Stimulated activated naive CD4-positive, alpha-beta T cell (primary cell): ENCODE results near the gene NFIX.

Experiments used
- DNase-seq, 6 experiments: peaks; one replicate each; lab custom pipeline; 2025; lab: John Stamatoyannopoulos, UW

The NFIX gene

GRCh38 chr19:13072188-13072908 is 77.1 kb downstream of the NFIX start:
- no peak for DNase-seq

DNA sequence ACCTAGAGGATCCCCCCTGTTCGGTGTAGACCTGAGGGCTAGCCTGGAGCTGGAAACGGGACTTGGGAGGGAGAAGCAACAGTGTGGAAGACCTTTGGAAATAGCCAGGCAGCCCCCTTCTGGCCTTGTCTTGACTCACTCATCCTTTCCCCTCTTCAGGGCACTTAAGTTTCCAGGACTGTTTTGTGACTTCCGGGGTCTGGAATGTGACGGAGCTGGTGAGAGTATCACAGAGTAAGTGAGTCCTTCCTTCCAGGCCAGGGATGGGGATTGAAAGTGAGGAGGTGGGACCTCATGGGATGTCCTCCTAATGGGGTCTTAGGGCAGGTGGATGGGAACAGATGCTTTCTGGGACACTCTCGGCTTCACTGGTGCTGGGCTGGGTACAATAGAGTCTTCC is 78.0 kb downstream of the NFIX start:
- no peak for DNase-seq

DNA sequence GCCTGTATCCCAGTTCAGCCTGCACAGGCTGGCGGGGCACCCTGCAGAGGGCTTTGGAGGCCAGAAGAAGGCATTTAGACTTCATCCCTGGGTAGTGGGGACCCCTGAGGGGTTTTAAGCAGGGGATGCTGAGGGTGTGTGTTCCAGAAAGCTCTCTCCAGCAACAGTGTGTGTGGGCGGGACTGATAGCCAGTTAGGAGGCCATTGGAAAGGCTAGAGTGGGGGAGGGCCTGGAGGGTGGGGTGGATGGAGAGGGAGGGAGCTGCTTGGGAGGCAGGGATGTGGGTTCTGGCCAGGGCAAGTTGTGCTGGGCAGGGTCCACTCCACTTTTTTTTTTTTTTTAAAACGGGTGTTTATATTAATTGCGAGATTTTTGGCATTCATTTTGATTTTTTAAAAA is 79.1 kb downstream of the NFIX start:
- no peak for DNase-seq

DNA sequence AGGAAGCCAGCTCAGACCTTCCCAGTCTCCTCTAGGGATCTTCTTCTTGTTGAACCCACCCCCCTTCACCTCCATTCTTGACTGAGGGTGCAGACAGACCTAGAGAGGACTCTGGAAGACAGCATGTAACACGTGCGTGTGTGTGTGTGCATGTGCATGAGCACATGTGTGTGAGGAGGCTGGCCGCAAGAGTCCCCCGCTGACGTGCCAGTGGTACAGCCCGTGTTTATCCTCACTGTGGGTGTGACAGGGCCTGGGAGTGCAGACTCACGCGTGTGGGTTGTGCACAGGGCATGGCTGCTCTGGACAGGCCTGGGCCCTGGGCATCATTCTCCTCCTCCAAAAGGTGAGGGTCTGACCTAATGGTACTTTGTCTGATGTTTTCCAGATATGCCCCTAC is 81.0 kb downstream of the NFIX start:
- no peak for DNase-seq

DNA sequence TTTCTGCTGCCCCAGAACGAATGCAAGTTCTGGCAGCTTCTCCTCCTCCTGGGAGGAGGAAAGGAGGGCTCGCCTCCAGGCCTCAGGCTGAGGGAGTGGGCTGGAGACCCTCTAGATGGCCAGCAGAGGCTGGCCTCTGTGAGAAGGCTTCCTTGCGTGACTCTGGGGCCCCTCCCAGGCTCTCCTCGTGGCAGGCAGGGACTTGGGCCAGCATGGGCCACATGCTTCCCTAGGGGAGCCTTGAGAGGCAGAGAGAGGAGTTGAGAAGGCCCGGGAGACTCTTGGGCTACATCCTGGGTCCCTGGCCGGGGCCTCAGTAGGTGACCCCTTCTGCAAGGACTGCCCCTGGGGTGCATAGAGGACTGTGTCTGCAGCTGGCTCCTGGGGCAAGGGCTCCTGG is 81.5 kb downstream of the NFIX start:
- DNase-seq: no peak

DNA sequence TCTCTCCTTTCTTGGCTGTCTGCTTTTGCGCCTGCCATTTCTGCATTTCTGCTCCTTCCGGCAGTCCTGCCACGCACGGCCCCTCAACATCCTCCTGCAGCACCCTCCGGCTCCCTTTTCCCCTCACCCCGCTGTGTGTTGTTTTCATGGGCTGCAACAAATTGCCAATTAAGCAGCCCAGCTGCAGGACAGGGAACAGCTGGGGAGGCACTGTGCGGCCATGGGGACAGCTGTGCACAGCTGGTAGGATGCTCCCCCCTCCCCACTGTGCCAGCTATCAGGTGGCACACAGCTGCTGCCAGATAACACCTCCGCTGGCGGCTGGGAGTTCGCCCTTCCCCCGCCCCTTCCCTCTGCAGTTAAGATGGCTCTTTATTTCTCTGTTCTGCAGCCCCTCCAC is 82.0 kb downstream of the NFIX start:
- no peak for DNase-seq

GRCh38 chr19:13078381-13078780 is 83.1 kb downstream of the NFIX start:
- no peak for DNase-seq

- no peak for DNase-seq
Observed at GRCh38 chr19:13078897-13079541, 83.7 kb downstream of the NFIX start.

DNA sequence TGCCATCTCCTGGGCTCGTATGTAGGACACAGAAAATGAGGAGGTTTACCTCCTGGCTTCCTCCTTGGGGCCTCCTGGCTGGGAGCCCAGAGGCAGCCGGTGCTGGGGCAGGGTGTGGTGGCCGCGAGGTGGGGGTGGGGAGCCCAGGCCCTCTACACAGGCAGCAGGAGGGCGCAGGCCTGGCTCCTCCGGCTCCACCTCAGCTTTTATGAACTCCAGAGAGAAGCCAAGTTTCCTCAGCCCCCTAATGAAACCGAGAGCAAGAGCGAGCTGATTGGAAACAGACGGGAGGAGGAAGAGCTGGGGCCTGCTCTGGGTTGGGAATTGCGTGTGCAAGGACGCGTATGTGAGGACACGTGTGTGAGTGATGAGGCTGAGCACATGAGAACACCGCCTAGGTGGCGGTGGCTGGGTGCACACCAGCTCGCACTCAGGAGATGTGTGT is 84.3 kb downstream of the NFIX start:
- no peak for DNase-seq

- no peak for DNase-seq
Observed at GRCh38 chr19:13082192-13083007, 87.1 kb downstream of the NFIX start.

GRCh38 chr19:13083008-13083404 is 87.7 kb downstream of the NFIX start:
- no peak for DNase-seq

- no peak for DNase-seq
Observed at GRCh38 chr19:13083627-13084026, 88.4 kb downstream of the NFIX start.

DNA sequence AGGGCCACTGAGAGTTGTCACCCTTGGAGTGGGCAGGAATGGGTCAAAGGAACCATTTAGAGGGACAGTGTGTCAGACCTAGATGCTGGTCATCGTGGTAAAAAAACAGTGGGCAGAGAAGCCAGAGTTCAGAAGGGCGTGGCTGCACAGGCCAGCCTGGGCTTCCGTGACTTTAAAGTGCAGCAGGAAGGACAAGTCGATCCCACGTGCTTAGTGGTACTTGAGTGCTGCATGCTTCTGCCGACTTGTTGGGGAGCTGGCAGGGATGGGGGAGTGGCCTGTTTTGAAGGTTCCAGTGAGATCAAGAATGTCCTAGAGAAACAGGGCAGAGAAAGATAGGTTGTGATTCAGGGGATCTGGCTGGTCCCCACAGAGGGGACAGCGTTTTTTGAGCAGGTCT is 90.4 kb downstream of the NFIX start:
- no peak for DNase-seq

DNA sequence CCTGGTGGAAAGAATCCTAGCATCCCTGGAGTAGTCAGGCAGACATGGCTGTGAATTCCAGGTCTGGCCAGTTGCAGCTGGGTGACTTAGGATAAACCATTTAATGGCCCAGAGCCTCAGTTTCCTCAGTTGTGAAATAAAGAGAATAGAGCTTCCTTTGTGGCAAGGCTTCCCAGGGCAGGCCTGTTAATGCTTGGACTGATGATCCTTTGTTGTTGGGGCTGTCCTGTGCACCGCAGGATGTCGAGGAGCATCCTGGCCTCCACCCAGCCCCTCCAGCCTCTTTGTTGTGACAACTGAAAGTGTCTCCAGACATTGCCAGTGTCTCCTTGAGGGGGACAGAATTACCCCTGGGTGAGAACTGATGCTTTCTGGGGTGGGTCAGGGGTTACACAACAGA is 91.1 kb downstream of the NFIX start:
- DNase-seq: no peak

DNA sequence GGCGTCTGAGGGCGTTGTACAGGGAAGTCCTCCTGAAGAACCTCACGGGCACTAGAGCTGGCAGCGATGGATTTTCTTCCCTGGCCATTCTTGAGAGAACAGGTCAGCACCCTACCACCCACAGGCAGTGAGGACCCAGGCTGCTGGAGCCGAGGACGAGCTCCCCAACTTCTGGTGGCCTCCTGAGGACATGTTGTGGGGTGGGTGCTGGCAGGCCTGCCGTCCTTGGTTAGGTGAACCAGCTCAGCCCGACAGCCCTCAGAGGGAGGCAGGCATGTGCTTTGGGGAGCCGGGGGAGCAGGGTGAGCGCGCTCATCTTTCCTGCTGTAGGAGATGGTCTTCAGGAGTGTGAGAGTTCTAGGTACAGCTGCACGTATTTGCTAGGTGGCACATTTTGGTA is 92.0 kb downstream of the NFIX start:
- DNase-seq: no peak

- DNase-seq: no peak
Observed at GRCh38 chr19:13087795-13088537, 92.7 kb downstream of the NFIX start.

DNA sequence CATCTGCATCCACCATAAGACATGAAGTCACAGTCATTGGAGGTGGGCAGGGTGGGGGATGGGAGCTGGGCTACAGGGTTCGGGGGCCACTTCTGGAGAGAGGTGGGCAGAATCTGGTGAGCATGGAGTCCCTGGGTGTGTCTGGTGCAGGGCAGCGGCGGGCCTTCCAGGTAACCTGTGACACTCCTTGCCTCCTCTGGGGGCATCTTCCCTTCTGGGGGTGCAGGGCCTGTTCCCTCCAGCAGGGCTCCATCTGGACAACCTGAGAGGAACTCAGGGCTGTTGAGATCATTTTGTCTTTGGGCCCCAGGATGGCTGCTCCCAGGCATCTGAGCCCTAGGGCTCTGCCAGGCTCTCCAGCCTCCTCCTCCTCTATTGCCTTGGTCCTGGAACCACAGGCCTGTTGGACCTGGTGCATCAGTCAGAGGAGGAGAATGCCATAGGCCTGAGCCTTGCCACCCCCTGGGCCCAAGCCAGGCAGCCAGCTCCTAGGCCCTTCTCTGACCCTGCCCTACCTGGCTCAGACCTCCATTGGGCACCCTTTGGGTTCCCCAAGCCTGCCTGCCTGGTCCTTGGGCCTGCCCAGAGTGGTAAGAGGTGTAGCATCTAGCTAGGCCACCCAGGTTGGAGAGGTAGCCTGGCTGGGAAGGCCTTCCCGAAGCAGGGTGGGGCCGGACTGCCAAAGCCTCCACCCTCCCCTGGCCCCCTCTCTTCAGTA is 94.0 kb downstream of the NFIX start:
- DNase-seq: no peak

- no peak for DNase-seq
Observed at GRCh38 chr19:13089857-13090507, 94.7 kb downstream of the NFIX start.

- DNase-seq: no peak
Observed at GRCh38 chr19:13090511-13091231, 95.4 kb downstream of the NFIX start.

- DNase-seq: no peak
Observed at GRCh38 chr19:13091400-13092157, 96.3 kb downstream of the NFIX start.
